Glutamatergic neuron (in vitro differentiated cells): Measurements from ENCODE around the gene BEST1. TPM values are rescaled to one million over a fixed set of nuclear protein-coding genes. Genes with fewer than 3 reads are reported as not detected.
A peak's percentile ranks its signal among the peaks of the same experiment; 100 is the strongest.

Experiments used
- DNase-seq: peaks from one replicate; pipeline ENCODE4 v3.0.0; 2022
- H3K27ac Mint-ChIP-seq: one replicate; pipeline ENCODE4 v1.8.0; 2020; ENCODE audit warnings: mild to moderate bottlenecking, mixed read lengths, inconsistent platforms; ENCODE audit not compliant: unreplicated experiment
- H3K27me3 Mint-ChIP-seq: one replicate; pipeline ENCODE4 v1.8.0; 2020; ENCODE audit warnings: mild to moderate bottlenecking, moderate library complexity, mixed read lengths, inconsistent platforms; ENCODE audit not compliant: unreplicated experiment
- H3K36me3 Mint-ChIP-seq: one replicate; pipeline ENCODE4 v1.8.0; 2020; ENCODE audit warnings: mild to moderate bottlenecking, mixed read lengths, inconsistent platforms; ENCODE audit not compliant: unreplicated experiment
- H3K4me1 Mint-ChIP-seq: one replicate; pipeline ENCODE4 v1.8.0; 2020; ENCODE audit warnings: mild to moderate bottlenecking, low read depth, mixed read lengths, inconsistent platforms; ENCODE audit not compliant: unreplicated experiment
- H3K4me3 Mint-ChIP-seq: one replicate; pipeline ENCODE4 v1.8.0; 2020; ENCODE audit warnings: mild to moderate bottlenecking, mixed read lengths, inconsistent platforms; ENCODE audit not compliant: unreplicated experiment
- H3K9me3 Mint-ChIP-seq: one replicate; pipeline ENCODE4 v1.8.0; 2020; ENCODE audit warnings: mild to moderate bottlenecking, moderate library complexity, mixed read lengths, inconsistent platforms; ENCODE audit not compliant: unreplicated experiment
- CTCF ChIP-seq: fragments of 200-600 bp; sonication (generic); IDR thresholded peaks from one replicate; pipeline ENCODE4 v1.5.0; 2021; ENCODE audit not compliant: partially characterized antibody, unreplicated experiment
- total RNA-seq: library from RNA; stranded (reverse); fragmentation: NEBNext Ultra II Directional; extraction: Animal tissue kit (Norgen Biotek cat#: 25700); gene quantifications from one replicate; pipeline ENCODE4 v1.2.1, GENCODE V29; 2021; ENCODE audit not compliant: unreplicated experiment

BEST1 gene
- total RNA-seq, 1 donor from 2014 or later, result 4.6 TPM

- Mint-ChIP-seq H3K27me3 (peaks cover 6% of the 10 kb centered on the region), H3K4me3 (no peak overlapping the region), H3K4me1 (no peaks in the 10 kb centered on the region), H3K27ac (no peak overlapping the region), H3K9me3 (no peaks in the 10 kb centered on the region), H3K36me3 (no peaks in the 10 kb centered on the region)
- DNase-seq, result peak; percentile 23
- no peak for TF ChIP-seq CTCF
Observed at GRCh38 chr11:61908730-61909316, 41.3 kb upstream of the BEST1 start.

- Mint-ChIP-seq H3K9me3 (no peaks in the 10 kb centered on the region), H3K4me3 (no peak overlapping the region), H3K36me3 (no peaks in the 10 kb centered on the region), H3K4me1 (no peaks in the 10 kb centered on the region), H3K27ac (no peak overlapping the region), H3K27me3 (peaks cover 7% of the 10 kb centered on the region)
- TF ChIP-seq CTCF, result no peak
- no peak for DNase-seq
Observed at GRCh38 chr11:61910187-61911127, 39.7 kb upstream of the BEST1 start.

GRCh38 chr11:61911128-61911700, 38.9 kb upstream of the BEST1 start:
- TF ChIP-seq CTCF, result no peak

GRCh38 chr11:61911701-61912529, 38.2 kb upstream of the BEST1 start:
- no peak for DNase-seq
- H3K27ac Mint-ChIP-seq, result no peak overlapping the region
- no peak for TF ChIP-seq CTCF
- no peaks in the 10 kb centered on the region for H3K36me3 Mint-ChIP-seq
- no peaks in the 10 kb centered on the region for H3K4me1 Mint-ChIP-seq
- H3K27me3 Mint-ChIP-seq, result peaks cover 12% of the 10 kb centered on the region
- no peak overlapping the region for H3K4me3 Mint-ChIP-seq
- no peaks in the 10 kb centered on the region for H3K9me3 Mint-ChIP-seq

More at GRCh38 chr11:61911128-61911700, 38.9 kb upstream of the BEST1 start:
- Mint-ChIP-seq H3K36me3 (no peaks in the 10 kb centered on the region), H3K4me1 (no peaks in the 10 kb centered on the region), H3K9me3 (no peaks in the 10 kb centered on the region), H3K27me3 (peaks cover 9% of the 10 kb centered on the region), H3K4me3 (no peak overlapping the region), H3K27ac (no peak overlapping the region)
- DNase-seq, result no peak
